Measurements from ENCODE around the gene VSX2.

GRCh38 chr14:74194506-74195274, 44.6 kb upstream of the VSX2 start:
- TF ChIP-seq CTCF (IDR thresholded peaks at IDR 0.05) (no peak), POLR2A (IDR thresholded peaks at IDR 0.05) (no peak)
